ENCODE measurements around the gene PDE8B.

PDE8B gene

GRCh38 chr5:77177576-77177975, 32.9 kb upstream of the PDE8B start:
- no peak for TF ChIP-seq CTCF (IDR thresholded peaks at IDR 0.05; ENCODE audit: low read depth, low read length, missing control alignments)
- DNase-seq (ENCODE audit: extremely low read depth, low read depth), result no peak
- no peak overlapping the region for H3K4me3 ChIP-seq (replicated peaks; ENCODE audit: low read depth, low read length)

GRCh38 chr5:77180167-77181081, 30.1 kb upstream of the PDE8B start:
- no peak for TF ChIP-seq CTCF (IDR thresholded peaks at IDR 0.05; ENCODE audit: low read depth, low read length, missing control alignments)
- H3K4me3 ChIP-seq (replicated peaks; ENCODE audit: low read depth, low read length), result peak overlapping the region; percentile 34

DNA sequence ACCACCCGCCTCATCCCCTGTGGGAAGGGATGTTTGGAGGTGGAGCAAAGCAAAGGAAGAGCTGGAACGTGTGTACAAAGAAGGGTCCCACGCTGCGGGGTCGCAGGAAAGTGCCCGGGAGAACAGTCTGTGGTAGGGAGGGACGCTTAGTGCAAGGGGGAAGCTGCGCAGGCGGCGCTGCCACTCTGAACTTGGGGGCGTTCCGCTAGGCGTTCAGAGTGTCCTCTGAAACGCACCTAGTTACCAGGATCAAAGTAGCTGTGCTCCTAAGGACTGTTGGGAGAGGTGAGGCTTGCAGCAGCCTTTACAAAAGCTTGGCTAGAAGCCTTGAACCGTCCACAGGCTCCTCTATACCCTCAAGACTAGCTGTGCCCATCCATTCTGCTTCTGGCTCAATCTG, 29.3 kb upstream of the PDE8B start:
- no peak overlapping the region for H3K4me3 ChIP-seq (replicated peaks; ENCODE audit: low read depth, low read length)
- TF ChIP-seq CTCF (IDR thresholded peaks at IDR 0.05; ENCODE audit: low read depth, low read length, missing control alignments), result no peak
- no peak for DNase-seq (ENCODE audit: extremely low read depth, low read depth)

More at GRCh38 chr5:77180167-77181081, 30.1 kb upstream of the PDE8B start:
- DNase-seq (ENCODE audit: extremely low read depth, low read depth), result no peak

GRCh38 chr5:77181596-77182304, 28.7 kb upstream of the PDE8B start:
- TF ChIP-seq CTCF (IDR thresholded peaks at IDR 0.05; ENCODE audit: low read depth, low read length, missing control alignments), result no peak
- H3K4me3 ChIP-seq (replicated peaks; ENCODE audit: low read depth, low read length), result no peak overlapping the region
- no peak for DNase-seq (ENCODE audit: extremely low read depth, low read depth)

GRCh38 chr5:77182367-77182766, 28.1 kb upstream of the PDE8B start:
- no peak for DNase-seq (ENCODE audit: extremely low read depth, low read depth)
- no peak overlapping the region for H3K4me3 ChIP-seq (replicated peaks; ENCODE audit: low read depth, low read length)
- TF ChIP-seq CTCF (IDR thresholded peaks at IDR 0.05; ENCODE audit: low read depth, low read length, missing control alignments), result no peak

- no peak for TF ChIP-seq CTCF (IDR thresholded peaks at IDR 0.05; ENCODE audit: low read depth, low read length, missing control alignments)
- DNase-seq (ENCODE audit: extremely low read depth, low read depth), result no peak
- no peak overlapping the region for H3K4me3 ChIP-seq (replicated peaks; ENCODE audit: low read depth, low read length)
Measured at GRCh38 chr5:77186652-77187370, 23.7 kb upstream of the PDE8B start.

Data from HFF-Myc (cell line).